GM08714 (cell line): ENCODE measurements around the gene FBXO21.
"Not testable (repeated sequence)": the region's sequence is repeated elsewhere in the genome, so short reads cannot be mapped to it uniquely, and the experiment has no call there.

Experiments
- H3K4me3 ChIP-seq: fragments of 200-500 bp; sonication (Bioruptor generic); 2 replicates; pipeline ENCODE4 v1.5.1; 2014; ENCODE audit warnings: mild to moderate bottlenecking, low read length, inconsistent platforms
- ZNF274 ChIP-seq: IDR thresholded peaks from 2 replicates; pipeline ENCODE4 v1.6.1; 2012; ENCODE audit warnings: mild to moderate bottlenecking, low read depth, low read length

The FBXO21 gene

DNA sequence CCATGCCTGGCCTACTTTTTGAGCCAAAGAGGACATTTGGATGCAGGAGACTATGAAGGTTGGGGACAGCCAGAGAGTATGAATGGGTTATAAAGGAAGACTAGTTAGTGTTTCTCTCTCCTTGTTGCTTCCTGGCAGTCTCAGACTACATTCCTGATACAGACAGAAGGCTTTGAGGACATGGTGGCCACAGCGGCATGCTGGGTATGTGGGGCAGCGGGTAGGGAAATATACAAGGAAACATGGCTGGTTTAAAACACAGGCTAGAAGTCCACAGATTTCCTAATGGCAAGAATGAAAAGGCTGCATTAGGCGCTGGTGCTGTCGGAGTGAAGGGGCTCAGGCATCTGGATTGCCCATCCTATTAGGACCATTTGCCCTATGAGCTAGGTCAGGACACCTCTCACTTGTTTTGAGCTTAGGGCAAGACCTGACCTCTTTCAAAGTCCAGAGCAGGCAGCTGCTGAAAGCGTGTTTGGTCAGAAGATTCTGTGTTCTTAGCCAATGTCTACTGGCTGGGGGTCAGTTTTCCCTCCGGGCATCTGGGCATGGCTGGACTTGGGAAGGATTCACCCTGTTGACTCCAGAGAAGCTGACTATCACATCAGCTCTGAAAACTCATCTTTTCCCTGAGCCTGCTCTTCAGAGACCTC, 20.1 kb upstream of the FBXO21 start:
- TF ChIP-seq ZNF274: no peak
- H3K4me3 ChIP-seq: no peak overlapping the region

DNA sequence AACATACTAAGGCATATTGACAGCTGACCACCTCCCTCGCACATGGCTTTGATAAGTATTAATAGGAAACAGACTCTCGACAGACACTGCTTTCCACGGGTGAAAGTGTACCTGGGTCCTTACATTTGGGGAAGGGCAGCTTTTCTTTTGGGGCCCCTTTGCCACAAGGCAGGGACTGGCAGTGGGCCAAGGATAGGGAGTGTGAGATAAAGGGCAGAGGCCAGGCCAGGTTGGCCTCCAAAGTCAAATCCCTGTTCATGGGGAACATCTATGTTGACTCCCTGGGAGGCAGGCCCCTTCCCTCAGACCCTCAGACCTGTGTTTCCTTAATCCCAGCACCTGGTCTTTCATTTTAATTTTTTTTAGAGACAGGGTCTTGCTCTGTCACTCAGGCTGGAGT, 19.4 kb upstream of the FBXO21 start:
- no peak for TF ChIP-seq ZNF274
- no peak overlapping the region for H3K4me3 ChIP-seq

DNA sequence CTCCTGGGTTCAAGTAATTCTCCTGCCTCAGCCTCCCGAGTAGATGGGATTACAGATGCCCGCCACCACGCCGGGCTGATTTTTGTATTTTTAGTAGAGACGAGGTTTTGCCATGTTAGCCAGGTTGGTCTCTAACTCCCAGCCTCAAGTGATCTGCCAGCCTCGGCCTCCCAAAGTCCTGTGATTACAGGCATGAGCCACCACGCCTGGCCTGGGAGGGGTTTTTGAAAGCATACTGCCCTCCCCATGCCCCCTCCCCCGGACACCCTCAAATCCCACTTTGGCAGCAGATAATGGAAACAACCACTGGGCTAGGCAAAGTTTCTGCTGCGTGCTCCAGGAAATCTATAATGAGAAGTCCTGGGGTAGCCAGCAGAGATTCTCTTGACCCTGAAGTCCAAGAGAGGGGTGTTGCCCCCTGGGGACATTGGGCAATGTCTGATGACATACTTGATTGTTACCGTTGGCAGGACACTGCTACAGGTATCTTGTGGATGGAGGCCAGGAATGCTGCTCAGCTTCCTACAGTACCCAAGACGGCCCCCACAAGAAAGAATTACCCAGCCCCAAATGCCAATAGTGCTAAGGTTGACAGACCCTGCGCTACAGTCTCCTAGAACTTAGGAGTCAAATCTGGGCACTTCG, 18.7 kb upstream of the FBXO21 start:
- no peak for TF ChIP-seq ZNF274
- H3K4me3 ChIP-seq: no peak overlapping the region

DNA sequence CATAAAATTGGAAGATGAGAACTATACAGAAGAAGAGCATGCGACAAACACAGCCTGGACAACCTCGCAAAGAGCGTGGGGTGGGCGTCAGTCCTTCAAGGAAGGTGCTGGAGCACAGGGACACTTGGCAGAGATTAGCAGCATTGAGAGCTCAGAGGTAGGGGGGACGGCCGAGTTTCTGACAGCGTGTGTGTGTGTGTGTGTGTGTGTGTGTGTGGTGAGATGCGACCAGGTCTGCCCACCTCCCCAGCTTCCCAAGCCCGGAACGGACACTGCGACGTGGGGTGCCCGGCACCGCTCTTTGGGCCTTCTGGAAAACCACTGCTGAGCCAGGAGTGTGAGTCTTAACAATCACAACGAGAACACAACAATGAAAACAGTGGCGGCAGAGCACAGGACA, 17.9 kb upstream of the FBXO21 start:
- no peak for TF ChIP-seq ZNF274
- no peak overlapping the region for H3K4me3 ChIP-seq

DNA sequence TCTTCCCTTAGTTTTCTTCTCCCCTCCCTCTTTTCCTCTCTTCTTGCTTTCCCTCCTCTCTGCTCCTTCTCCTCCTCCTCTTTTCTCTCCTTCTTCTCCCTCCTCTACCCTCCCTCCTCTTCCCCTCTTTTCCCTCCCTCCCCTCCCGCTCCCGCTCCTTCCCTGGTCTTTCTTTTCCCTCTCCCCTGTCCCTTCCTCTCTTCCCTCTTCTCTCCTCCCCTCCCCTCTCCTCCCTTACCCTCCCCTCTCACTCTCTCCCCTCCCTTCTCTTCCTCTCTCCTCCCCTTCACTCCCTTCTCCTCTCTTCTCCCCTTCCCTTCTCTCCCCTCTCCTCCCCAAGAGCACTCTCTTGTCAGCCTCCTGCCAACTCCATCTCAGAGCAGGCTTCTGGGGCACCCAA, 17.4 kb upstream of the FBXO21 start:
- TF ChIP-seq ZNF274: no peak
- H3K4me3 ChIP-seq: no peak overlapping the region

DNA sequence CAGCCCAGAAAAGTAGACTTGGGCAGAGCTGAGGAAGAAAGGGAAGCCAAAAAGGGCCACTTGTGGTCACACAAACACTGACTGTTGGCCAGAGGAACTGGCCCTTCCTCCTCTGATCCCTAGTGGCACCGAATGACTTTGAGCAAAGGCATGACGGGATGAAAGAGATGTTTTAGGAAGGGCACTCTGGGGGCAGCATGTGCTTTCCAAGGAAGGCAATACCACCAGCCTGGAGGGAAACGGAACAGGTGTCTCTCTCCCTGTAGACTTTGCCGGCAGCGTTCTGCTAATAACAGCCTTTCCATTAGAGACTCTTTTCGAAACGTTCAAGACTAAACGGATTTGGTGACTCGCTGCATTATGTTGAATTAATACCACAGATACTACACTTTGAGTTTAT, 12.3 kb upstream of the FBXO21 start:
- H3K4me3 ChIP-seq: no peak overlapping the region
- TF ChIP-seq ZNF274: no peak

DNA sequence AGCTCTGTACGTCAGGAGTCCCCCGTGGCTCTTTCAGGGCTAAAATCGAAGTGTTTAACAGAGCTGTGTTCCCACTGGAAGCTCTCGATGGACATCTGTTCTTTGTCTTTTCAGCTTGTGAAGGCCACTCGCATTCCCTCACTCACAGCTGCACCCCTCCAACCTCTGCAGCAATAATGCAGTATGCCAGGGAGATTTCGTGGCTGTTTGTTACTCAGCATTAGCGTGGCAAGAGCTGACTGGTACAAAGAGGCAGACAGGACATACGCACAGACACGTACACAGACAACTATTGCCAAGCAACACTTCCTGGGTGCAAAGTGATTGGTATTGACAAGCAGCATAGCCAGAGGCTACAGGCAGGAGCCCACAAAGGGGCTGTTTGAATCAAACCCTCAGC, 11.8 kb upstream of the FBXO21 start:
- no peak overlapping the region for H3K4me3 ChIP-seq
- no peak for TF ChIP-seq ZNF274

DNA sequence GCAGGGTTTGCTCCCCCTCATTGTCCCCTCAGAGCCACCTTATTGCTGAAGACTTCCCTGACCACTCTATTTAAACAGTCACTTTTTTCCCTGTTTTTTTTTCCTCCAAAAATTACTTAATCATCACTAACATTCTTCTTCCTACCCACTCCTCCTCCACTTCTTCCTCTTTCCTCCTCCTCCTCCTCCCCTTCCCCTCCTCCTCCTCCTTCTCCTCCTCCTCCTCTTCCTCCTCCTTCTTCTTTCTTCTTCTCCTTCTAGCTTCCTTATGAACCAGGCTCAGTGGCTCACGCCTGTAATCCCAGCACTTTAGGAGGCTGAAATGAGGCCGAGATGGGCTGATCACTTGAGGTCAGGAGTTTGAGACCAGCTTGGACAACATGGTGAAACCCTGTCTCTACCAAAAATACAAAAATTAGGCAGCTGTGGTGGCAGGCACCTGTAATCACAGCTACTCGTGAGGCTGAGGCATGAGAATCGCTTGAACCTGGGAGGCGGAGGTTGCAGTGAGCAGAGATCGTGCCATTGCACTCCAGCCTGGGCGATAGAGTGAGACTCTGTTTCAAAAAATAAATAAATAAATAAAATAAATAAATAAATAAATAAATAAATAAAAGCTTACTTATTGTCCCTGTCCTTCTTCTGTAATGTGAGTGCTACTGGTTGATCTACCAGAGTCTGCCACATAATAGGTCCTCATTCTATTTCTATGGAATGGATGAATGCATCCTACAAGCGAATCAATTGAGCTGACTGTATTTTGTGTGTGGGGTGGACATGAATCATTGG, 9.9 kb upstream of the FBXO21 start:
- H3K4me3 ChIP-seq: not testable (repeated sequence)

DNA sequence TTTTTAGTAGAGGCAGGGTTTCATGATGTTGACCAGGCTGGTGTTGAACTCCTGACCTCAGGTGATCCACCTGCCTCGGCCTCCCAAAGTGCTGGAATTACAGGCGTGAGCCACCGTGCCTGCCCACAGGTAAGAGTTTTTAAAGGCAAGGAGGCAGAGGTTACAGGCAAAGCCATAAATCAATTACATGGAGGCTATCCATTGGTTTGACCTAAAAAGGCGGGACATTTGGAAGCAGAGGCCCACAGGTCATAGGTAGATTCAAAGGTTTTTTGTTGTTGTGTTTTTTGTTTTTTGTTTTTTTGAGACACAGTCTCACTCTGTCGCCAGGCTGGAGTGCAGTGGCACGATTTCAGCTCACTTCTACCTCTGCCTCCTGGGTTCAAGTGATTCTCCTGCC, 6.1 kb upstream of the FBXO21 start:
- not testable (repeated sequence) for H3K4me3 ChIP-seq

DNA sequence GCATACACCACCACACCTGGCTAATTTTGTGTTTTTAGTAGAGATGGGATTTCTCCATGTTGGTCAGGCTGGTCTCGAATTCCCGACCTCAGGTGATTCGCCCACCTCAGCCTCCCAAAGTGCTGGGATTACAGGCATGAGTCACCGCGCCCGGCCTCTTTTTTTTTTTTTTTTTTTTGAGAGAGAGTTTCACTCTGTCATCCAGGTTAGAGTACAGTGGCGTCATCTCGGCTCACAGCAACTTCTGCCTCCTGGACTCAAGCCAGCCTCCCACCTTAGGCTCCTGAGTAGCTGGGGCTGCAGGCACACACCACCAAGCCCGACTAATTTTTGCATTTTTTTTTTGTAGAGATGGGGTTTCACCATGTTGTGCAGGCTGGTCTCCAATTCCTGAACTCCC, 4.8 kb upstream of the FBXO21 start:
- H3K4me3 ChIP-seq: not testable (repeated sequence)

DNA sequence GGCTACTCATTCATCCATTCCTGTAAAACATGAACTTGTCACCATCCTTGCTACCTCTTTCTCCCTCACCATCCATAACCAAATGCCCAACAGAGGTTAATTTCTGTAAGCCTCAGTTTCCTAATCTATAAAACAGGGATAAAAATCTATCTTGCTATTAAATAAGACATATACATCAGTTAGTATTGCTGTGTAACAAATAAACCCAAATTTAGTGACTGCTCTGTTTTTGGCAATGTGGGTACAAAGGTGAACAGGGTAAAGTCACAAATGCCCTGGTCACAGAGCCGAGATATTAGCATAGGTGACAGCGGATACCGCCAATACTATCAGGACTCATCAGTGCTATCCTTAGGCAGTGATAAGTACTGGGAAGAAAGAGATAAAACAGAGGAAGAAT, 3.6 kb upstream of the FBXO21 start:
- no peak overlapping the region for H3K4me3 ChIP-seq
- no peak for TF ChIP-seq ZNF274

DNA sequence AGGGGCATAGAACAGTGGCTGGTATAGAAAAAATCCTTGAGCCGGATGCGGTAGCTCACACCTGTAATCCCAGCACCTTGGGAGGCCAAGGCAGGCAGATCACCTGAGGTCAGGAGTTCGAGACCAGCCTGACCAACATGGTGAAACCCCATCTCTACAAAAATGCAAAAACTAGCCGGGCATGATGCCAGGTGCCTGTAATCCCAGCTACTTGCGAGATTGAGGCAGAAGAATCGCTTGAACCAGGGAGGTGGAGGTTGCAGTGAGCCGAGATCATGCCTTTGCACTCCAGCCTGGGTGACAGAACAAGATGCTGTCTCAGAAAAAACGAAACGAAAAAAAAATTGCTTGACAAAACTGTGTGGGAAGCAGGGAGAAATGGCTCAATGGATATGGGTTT, 2.3 kb upstream of the FBXO21 start:
- not testable (repeated sequence) for H3K4me3 ChIP-seq

DNA sequence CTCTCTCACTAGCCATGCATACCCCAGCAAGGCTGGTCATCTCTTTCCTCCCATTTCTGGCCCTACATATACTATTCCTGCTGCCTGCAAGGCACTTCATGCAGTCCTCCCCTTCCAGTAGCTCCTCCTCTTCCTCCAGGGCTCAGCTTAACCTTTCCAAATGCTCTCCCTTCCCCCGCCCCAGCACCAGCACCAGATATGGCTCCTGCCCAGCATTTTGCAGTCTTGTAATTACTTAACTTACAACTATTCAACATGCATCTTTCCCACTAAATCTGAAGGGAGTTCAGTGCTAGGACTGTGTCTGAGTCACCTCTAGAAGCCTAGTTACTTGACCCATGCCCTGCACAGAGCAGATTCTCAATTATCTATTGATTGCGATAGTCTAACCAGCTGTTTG, 1.8 kb upstream of the FBXO21 start:
- TF ChIP-seq ZNF274: no peak
- H3K4me3 ChIP-seq: no peak overlapping the region

DNA sequence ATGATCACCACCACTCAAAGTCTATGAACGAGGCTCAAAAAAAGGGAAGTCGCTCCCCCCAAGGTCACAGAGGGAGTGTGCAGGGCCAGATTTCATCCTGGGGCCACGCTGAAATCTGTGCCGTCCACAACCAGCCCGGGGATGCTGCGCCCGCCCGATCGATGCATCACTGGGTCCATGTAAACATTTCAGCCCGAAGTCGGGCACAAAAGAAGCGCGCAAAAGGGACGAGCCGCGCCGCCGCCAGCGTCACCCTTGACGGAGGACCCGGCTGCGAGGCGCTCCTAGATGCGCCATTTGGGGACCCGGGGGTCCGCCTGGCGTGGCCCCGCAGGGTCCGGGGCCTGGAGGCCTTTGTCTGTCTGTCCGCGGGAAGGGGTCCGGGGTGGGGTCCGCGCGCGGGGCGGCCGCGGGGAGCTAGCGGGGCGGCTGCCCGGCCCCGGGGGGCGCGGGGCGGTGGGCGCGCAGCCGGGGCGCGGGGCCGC, 503 bp downstream of the FBXO21 start:
- no peak for TF ChIP-seq ZNF274
- peak overlapping the region; percentile 90 for H3K4me3 ChIP-seq

DNA sequence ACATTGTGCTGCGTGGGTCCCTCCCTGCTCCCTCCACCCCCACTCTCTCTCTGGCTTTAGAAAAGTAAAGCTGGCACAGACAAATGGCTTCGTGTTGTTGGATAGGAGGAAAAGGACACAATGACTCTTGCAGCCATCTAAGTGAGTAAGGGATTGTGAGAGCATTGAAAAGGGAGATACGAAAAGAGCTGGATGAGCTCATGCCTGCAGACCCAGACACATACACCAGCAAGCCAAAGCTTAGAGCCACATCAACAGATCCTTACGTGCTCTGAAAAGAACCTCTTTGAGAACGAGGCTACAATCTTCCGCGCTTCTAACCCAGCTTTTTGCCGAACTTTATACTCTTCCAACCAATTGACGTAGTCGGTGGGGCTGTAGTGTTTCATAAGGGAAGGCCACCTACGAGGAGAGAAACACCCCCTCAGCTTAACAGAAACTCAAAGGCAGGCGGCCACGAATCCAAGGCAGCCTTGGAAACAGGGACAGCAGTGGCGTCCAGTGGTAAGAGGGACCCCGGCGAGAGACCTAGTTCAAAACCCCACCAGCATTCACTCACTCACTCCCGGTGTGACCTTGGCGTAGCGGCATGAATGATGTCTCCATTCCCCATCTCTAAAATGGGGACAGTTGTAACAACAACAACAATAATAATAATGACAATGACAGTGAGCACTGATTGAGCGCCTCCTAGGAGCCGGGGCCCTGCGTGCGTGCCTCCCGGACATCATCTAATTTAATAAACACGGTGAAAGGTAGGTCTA, 1.1 kb downstream of the FBXO21 start:
- H3K4me3 ChIP-seq: peak overlapping the region; percentile 90
- no peak for TF ChIP-seq ZNF274
